GM18520 (cell line): ENCODE measurements around the gene RNF14.

Source experiments
- ATAC-seq: cut with Tn5 transposase; IDR thresholded peaks from one replicate; pipeline ENCODE4 v1.9.1; 2021; ENCODE audit not compliant: unreplicated experiment

The RNF14 gene, protein sequence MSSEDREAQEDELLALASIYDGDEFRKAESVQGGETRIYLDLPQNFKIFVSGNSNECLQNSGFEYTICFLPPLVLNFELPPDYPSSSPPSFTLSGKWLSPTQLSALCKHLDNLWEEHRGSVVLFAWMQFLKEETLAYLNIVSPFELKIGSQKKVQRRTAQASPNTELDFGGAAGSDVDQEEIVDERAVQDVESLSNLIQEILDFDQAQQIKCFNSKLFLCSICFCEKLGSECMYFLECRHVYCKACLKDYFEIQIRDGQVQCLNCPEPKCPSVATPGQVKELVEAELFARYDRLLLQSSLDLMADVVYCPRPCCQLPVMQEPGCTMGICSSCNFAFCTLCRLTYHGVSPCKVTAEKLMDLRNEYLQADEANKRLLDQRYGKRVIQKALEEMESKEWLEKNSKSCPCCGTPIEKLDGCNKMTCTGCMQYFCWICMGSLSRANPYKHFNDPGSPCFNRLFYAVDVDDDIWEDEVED

DNA sequence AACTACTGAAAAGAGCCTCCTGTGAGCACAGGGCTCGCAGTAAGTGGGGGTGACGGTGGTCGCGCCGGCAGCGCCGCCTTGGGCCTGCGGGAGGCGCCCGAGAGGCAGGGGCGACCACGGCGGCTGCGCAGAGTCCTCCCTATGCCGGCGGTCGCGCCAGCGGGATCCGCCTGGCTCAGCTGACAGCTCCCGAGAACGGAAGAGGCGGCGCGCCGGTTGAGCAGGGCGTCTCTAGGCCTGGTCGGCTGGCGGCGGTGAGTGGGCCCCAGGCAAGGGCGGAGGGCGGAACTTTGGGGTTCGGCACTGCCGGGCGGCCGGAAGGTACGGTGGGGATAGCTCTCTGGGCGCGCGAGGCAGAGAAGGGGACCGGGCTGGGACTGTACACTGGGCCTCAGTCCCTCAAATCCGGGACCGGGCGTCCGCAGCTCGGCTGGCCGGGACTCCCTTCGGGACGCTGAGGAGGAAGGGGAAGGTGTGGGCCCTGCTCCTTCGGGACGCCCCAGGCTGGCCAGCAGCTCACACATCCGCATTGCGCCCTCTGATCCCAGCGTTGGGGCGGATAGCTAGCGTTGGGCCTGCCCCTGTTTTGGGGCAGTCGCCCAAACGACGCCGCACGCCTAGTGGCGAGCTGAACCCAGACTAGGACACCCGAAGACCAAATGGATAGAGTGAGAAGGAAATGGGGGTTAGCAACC is at the start of gene RNF14:
Gene RNF14 (plus strand): TSS at position 192 of the 695 bp plus-strand sequence. CDS start 4,484 bp downstream, outside the sequence.
- peak; percentile 87 for ATAC-seq

GRCh38 chr5:141919218-141920119 is 49.4 kb upstream of the RNF14 start:
- ATAC-seq: no peak

DNA sequence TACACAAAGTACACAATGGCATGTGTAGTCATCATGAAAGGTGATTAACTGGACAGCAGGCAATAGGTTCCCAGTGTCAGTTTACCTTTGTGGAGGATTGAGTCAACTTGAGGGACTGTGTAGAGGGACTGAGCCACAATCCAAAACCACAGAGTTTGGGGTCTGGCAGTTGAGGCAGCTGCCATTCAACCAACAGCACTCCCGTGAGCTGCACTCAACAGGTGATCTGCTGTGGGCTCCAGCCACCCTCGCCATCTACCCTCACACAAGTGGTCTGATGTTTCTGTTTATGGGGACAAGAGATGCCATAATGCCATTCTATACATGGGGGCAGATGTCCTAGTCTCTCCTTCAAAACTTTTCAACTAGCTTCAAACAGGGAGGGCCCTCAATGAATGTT is 48.1 kb upstream of the RNF14 start:
- no peak for ATAC-seq

- peak; percentile 0 for ATAC-seq
These were observed 46.0 kb upstream of the RNF14 start for GRCh38 chr5:141922827-141923447.

- ATAC-seq: peak; percentile 91
These were observed 45.2 kb upstream of the RNF14 start, which contains the start of gene DELE1 for GRCh38 chr5:141923448-141924313. DELE1 (plus strand) TSS chr5:141923871; CDS start chr5:141923942, 71 bp downstream.

DNA sequence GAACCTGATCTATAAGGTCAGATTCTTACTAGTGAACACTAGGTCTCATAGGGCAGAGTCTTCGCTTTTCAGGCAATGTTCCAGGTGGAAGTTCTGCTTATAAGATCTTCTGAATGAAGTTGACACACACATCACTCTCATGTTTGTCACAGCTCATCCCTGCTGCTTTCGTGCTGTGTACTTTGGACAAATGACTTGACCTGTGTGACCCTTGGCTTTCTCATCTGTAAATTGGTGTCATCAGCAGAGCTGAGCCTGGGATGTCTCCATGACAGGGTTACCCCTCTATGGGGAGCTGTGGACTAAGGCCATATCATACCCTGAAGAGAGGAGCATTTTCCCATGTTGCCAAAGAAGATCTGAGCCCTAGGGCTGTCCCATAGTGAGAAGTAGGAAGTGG is 42.5 kb upstream of the RNF14 start:
- ATAC-seq: no peak

GRCh38 chr5:141928051-141928450 is 40.9 kb upstream of the RNF14 start:
- no peak for ATAC-seq

GRCh38 chr5:141929398-141930058 is 39.4 kb upstream of the RNF14 start:
- no peak for ATAC-seq

DNA sequence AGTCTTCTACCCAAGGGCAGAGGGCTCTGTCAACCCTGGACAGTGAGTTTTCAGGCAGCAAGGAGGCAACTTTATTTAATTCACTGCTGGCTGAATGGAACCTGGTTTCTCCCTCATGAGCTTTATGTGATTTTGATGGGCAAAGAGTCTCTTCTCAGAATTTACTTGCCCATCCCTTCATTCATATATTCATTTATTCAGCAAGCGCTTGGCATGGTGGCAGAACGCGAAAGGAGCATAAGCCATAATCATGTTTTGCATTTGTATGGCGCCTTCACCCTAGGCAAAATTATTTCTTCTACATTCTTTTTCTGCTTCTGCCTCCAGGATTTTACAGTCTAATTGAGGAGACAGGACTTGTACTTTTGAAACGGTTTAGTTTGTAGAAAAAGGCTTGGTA is 37.2 kb upstream of the RNF14 start:
- no peak for ATAC-seq

- ATAC-seq: no peak
These were observed 35.8 kb upstream of the RNF14 start for GRCh38 chr5:141933151-141933550.

DNA sequence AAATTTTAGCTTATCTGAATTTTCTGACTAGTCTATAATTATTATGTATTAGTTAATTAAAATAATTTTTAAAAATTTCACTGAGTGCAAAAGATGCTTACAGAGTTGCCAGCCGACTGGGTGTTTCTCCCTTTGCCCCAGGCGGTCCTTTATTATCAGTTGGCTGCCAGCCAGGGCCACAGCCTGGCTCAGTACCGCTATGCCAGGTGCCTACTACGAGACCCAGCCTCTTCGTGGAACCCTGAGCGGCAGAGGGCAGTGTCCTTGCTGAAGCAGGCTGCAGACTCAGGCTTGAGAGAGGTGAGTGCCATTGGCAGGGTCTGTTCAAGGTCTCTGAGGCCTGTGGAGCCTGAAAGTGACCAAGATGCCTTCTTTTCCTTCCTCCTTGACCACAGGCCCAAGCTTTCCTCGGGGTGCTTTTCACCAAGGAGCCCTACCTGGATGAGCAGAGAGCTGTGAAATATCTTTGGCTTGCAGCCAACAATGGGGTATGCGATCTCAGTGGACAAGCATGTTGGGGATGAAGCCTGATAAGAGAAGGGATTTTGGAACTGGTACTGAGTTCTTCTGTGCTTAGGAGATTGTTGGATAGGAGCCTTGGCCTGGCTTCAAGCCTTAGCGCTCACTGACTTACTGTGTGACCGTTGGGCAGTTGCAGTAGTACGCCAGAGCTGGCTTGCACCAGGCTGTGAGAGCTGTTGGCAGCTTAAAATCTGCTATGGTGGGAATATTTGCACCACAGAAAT is 34.6 kb upstream of the RNF14 start:
- no peak for ATAC-seq

DNA sequence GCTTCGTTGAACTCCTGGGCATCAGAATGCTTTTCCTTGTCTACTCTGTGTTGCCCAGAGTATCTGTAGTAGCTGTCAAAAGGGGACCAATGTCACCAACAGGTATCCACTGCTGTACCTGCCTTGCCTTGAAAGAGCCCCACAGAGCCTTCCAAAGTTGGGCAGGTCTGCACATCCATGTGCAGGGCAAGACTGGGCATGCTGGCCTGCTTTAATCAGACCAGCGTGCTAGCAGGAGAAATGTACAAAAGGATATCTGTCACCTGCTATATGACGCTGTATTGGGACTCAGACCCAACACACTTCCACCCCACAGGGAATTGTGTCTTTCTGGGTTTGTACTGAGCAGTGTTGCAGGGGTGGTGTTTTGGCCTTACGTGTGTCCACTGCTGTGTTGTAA is 33.4 kb upstream of the RNF14 start:
- ATAC-seq: no peak

DNA sequence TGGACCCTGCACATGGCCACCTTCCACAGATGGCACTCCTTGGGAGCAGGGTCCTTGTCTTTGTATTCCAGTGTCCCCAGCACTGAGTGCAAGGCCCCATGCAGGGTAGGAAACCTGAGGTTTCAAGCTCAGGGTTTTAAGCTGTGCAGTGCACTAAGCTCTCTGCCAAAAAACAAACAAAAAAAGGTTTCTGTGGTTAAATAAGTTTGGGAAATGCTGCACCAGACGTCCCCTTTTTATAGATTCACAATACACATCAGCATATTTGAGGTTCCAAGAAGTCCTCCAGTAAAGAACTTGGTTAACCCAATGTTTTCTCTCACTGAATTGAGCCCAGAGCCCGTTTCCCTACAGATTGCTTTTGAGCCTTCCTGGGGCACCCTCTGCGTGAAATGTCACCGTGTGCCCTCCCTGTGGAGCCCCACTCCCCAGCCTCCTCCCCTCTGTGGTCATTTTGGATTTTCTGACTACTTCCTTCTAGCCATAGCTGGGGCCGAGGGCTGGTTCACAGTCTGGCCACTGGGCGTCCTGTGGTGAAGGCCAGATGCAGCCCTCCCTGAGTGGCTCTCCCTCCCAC is 28.1 kb upstream of the RNF14 start:
- ATAC-seq: no peak

DNA sequence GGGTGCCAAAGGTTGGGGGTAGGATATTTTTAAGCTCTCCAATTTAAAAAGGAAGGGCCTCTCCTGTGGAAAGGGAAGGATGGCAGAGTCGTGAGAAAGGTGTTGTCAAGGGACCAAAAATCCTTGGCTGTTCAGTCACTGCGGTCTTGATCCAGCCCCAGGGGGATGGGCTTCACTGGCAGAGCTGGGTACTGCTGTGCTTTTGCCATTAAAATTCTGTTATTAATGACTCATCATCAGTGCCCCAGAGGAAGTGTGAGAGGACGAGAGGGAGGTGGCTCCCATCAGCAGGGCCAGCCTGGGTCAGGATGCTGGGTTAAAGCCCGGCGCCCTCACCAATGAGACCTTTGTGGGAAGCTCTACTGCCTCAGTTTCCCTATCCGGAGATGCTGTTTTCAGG is 27.6 kb upstream of the RNF14 start:
- ATAC-seq: no peak

DNA sequence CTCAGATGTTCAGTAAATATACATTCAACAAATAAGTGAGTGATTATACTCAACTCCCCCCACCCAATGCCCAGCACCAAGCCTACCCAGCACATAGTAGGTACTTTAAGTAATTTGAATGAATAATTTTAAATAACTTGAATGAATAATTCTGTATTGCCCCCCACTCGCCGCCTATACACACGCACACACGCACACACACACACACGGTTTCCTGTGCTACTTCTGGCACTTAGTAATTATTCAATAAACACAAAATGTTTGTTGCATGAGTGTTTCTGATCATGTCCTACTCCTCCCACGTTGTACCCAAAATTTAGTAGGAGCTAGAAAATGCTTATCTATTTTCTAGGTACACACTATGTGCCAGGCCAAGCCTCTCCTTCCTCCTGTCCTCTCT is 27.1 kb upstream of the RNF14 start:
- ATAC-seq: no peak

- ATAC-seq: no peak
These were observed 26.6 kb upstream of the RNF14 start for GRCh38 chr5:141942185-141942857.

DNA sequence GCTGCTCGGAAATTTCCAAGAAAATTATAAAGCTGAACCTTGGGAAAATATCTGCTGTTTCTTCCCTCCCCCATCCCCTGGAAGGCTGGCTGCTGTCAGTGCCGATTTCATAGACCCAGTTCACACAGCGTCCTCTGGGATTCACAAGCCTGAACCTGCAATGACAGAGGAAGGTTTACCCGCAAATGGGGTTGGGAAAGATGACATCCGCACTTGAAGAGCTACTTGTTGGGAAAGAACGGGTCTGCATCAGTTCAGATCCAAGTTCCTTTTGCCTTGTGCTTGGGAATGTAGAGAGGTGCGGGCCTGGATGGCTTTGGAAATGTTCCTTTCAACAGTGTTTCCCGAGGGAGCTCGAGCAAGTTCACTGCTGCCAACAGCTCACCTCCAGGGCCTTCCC is 24.8 kb upstream of the RNF14 start:
- ATAC-seq: no peak
